ENCODE measurements around the gene XIRP2.

DNA sequence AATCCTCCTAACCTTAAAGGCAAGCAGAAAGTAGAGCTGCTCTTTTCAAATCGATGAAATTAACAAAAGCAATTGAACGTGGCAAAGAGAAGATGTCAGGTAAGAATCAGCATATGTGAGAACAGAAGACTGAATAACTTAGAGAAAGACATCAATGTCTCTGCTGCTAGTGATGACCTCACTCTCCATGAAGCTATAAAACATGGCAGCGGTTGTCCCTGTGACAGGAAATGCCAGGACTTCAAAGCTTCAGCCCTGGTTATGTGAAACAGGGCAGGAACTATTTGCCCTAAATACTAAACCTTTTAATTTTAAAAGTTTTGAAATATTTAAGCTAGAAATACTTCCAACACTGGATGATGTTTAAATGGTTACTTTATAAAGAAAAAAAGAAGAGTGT is 383.7 kb downstream of the XIRP2 start:
- TF ChIP-seq, protein P1, sequence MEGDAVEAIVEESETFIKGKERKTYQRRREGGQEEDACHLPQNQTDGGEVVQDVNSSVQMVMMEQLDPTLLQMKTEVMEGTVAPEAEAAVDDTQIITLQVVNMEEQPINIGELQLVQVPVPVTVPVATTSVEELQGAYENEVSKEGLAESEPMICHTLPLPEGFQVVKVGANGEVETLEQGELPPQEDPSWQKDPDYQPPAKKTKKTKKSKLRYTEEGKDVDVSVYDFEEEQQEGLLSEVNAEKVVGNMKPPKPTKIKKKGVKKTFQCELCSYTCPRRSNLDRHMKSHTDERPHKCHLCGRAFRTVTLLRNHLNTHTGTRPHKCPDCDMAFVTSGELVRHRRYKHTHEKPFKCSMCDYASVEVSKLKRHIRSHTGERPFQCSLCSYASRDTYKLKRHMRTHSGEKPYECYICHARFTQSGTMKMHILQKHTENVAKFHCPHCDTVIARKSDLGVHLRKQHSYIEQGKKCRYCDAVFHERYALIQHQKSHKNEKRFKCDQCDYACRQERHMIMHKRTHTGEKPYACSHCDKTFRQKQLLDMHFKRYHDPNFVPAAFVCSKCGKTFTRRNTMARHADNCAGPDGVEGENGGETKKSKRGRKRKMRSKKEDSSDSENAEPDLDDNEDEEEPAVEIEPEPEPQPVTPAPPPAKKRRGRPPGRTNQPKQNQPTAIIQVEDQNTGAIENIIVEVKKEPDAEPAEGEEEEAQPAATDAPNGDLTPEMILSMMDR (IDR thresholded peaks at IDR 0.05; ENCODE audit: control extremely low read depth in 1 of 3, insufficient read depth in 1 of 3, low read depth in 1 of 3, low read length in 3 of 3), result no peak
- TF ChIP-seq KDM5A (IDR thresholded peaks at IDR 0.05; ENCODE audit: low read length) (no peak), POLR2AphosphoS5 (IDR thresholded peaks at IDR 0.05; ENCODE audit: low read depth, low read length) (no peak), POLR2A (IDR thresholded peaks at IDR 0.05; ENCODE audit: control extremely low read depth in 1 of 2, low read depth in 2 of 2, low read length in 2 of 2) (no peak), EZH2 (IDR thresholded peaks at IDR 0.05; ENCODE audit: low read depth, low read length, severe bottlenecking) (no peak)
- TF ChIP-seq, protein P2, sequence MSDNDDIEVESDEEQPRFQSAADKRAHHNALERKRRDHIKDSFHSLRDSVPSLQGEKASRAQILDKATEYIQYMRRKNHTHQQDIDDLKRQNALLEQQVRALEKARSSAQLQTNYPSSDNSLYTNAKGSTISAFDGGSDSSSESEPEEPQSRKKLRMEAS (IDR thresholded peaks at IDR 0.05), result no peak

Measured in H1 (cell line).